ENCODE measurements around the gene CERS6.

The CERS6 gene

DNA sequence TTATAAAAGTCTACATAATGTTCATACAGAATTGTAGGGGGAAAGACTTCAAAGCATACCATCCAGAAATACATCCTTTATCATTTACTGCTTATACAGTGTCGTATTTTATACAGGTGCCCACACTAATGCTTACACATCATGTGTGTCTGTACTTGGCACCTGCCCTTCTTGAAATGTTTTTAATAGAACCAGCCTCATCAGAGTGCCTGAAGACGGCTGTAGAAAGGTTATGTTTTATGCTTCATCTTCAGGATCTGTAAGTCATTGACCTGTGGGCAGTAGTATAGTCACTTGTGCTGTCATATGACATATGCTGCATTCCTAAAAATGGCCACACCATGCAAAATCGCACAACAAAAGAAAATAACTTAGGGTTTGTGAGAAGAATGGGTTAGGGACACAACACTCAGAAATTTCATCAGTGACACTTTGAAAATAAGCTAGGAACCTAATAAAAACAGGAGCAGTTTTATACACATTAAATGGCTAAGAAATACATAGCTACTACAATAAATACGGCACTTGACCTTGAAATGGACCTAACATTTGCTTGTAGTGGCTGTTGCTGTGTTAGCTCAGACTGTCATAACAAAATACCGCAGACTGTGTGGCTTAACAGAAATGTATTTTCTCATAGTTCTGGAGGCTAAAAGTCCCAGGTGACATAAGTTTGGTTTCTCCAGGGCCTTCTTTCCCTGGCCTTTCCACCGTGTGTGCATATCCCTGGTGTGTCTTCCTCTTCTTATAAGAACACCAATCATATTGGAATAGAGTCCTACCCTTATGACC lies 112.6 kb downstream of the CERS6 start:
- no peak for DNase-seq (ENCODE audit: low read depth)

DNA sequence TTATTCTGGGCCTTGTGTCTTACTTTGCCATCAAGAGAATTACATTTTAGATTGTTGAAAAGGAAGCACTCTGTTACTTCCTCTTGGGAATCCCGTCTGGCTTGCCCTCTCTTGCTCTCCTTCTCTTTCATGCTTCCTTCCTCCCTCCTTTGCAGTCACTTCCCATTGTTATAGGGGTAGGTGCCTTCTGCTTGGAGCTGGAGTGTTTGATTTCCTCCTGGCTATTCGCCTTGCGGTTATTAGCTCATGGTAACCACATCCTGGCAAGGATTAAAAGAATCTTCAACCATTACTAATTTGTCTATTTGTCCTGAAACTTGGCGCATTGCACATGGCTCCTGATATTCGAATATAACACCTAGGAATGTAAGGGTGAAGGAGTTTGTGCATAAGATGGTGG lies 115.0 kb downstream of the CERS6 start:
- no peak for DNase-seq (ENCODE audit: low read depth)

DNA sequence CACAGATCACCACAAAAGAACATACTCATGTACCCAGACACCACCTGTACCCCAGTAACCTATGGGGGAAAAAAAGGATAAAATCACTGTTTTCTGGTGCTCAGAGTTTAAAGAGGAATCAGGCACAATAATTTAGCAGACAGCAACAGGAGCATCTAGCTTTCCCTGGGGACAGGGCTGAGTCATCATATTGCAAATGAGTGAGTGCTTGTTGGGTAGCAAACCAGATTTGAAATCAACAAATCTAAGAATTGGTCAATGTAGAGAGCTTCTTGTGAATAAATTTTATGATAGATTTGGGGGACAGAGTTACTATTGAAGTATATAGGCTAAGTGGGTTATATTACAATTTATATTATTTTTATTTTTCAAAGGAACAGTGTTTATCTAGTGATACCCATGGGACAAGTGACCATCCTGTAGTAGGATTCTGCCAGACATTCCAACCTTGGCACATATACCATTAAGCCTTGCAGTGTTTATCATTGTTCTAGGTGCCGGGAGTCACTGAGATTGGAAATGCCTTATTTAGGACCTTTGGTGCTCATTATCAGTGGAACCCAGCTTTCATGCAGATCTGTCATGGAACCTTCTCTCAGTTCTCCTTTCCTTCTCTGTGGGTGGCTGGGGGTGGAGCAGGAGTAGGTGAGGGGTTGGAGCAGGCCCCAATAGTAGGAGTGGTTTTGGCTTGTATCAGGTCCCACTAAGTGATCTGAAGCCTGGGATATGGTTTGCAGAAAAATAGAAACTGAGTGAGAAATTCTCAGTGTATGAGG lies 117.2 kb downstream of the CERS6 start:
- DNase-seq (ENCODE audit: low read depth): no peak

DNA sequence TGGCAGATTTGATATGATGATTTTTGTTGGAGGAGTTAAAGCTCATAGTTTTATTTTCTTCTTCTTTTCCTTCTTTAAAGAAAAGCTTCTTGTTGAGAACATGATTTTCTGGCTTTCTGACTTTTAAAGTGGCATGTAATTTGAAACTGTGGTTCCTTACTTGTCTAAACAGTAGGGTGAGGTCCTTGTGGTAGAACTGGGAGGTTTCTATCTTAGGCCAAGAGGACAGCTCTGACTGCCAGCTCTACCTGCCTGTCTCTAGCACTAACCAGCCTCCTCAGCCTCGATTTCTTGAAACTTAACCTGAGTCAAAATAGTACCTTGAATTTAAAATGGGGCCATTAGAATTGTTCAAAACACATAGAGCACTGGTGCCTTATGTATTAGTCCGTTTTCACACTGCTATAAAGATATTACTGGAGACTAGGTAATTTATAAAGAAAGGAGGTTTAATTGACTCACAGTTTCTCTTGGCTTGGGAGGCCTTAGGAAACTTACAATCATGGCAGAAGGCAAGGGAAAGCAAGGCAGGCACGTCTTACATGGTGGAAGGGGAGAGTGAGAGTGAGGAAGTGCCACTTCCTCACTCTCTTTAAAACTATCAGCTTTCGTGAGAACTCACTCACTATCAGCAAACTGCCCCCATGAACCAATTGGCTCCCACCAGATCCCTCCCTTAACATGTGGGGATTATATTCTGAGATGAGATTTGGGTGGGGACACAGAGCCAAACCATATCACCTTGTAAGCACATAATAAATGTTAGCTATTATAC lies 119.0 kb downstream of the CERS6 start:
- DNase-seq (ENCODE audit: low read depth): no peak

DNA sequence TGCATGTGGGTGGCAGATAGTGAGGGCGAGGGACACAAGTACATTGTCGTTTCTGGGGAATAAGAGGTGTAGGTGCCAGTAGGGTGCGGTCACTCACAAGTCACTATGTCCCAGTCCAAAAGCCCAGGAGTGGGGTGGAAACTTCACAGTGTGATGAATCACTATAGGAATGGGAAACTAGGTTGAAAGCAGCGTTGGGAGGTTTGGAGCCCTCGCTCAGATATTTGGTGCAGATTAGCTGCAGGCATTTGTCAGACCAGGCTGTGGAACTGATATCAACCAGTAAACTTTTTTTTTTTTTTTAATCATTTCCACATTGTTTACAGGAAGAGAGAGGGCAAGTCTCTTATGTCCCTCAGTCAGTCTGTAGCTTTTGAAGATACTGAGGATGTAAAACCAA lies 121.8 kb downstream of the CERS6 start:
- no peak for DNase-seq (ENCODE audit: low read depth)

DNA sequence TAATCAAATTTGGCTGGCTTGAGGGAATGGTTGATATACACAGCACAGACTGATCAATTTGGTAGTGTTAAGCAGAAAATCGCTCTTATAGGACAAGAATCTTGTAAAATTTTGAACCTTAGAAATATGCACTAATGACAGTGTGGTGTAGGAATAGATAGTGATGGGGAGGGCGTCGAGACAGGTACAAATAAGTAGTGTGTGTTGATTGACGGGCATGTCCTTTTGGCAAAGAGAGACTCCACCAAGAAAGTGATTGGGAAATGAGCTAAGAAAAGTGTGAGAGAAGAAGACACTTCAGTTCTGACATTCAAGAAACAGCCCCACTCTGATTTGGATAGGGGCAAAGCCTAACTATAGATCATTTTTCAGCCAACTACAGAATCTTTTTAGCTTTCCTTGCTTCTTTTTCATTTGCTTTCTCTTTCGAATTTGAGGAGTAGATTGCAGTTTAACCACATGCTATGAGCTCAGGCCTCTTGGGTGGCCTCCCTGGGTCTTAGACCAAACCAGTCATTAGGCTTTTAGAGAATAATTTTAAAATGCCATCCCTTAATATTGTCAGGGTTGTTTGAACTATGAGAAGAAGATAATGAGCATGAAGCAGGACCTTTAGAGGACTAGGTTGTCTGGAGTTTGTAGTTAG lies 127.1 kb downstream of the CERS6 start:
- DNase-seq (ENCODE audit: low read depth): no peak

DNA sequence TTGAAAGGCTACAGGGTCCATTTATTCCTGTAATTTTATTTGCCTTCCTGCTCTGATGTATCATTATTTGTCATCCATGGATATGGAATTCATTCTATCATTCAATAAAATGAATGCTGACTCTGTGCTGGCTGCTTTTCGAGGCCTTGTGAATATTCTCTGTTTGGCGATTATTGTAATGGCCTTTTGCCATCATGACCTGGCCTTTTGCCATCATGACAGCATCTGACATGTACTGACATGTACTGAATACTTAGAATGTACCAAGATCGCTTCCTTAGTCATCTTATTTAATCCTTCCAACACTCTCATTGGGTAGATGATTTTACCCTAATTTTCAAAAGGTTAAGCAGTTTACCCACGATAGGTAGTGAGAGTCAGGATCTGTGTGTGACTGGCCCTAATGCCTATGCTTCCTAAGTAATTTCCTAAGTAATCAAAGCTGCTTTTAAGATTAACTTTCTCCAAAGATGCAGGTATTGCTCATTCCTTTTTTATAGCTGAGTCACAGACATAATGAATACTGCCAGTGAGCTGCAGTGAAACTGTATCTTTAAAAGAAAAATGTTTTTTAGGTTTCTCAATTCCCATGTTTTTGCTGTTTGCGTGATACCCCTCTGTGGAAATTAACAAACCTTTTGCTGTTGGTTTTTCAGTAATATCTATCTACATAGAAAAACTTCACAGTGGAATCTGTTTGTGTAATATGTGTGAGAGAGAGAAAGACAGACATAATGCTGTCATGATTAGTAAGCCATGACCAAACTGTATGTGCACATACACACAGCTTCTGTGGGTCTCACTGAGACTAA lies 127.8 kb downstream of the CERS6 start:
- DNase-seq (ENCODE audit: low read depth): no peak

DNA sequence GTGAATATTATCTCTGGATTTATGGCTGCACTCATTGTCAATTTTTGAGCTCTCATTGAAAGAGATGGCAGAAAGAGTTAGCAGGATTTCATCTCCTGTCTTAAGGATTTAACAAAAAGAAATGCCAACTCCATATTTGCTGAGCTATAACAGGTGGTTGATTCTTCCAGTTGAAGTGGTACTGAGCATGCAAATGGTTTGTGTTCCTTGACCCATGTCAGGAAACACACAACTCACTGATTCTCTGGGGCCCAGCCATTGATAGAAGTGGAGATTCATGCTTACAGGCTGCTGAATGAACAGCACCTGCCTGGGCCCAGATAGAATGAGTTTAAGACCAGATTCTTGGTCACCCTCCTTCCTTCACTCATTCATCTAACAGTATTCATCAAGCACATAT lies 128.8 kb downstream of the CERS6 start:
- DNase-seq (ENCODE audit: low read depth): no peak

DNA sequence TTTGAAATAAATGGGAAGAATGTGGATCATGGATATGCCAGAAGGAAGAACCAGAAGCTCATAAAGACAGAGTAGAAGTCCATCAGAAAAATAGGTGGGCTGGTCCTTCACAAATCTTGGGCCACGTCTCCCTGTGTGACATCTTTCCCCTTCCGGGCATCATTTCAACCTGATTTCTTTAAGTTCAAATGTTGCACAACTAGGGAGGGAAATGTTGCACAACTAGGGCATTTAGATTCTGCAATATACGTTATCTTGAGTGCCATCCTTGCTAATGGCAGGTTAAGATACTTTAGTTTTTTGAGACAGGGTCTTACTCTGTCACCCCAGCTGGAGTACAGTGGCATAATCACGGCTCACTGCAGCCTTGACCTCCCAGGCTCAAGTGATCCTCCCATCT lies 129.6 kb downstream of the CERS6 start:
- DNase-seq (ENCODE audit: low read depth): no peak

DNA sequence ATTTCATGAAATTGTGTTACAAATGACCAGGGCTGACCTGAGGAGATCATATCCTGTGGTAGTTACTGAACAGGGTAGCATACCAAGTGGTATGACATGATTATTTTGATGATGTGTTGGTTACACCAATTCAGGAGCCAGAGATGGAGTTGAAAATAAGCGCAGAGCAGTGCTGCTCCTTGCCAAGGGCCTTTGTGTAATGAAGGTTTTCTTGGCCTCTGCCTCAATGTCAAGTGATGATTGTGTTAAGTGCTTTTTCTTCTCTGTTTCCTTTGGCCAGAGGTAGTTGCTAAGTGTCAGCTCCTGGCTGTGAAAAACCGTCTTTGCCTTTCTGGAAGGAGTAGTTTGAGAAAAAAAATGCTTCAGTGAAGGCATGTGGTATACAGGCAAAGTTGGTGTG lies 131.2 kb downstream of the CERS6 start:
- no peak for DNase-seq (ENCODE audit: low read depth)

DNA sequence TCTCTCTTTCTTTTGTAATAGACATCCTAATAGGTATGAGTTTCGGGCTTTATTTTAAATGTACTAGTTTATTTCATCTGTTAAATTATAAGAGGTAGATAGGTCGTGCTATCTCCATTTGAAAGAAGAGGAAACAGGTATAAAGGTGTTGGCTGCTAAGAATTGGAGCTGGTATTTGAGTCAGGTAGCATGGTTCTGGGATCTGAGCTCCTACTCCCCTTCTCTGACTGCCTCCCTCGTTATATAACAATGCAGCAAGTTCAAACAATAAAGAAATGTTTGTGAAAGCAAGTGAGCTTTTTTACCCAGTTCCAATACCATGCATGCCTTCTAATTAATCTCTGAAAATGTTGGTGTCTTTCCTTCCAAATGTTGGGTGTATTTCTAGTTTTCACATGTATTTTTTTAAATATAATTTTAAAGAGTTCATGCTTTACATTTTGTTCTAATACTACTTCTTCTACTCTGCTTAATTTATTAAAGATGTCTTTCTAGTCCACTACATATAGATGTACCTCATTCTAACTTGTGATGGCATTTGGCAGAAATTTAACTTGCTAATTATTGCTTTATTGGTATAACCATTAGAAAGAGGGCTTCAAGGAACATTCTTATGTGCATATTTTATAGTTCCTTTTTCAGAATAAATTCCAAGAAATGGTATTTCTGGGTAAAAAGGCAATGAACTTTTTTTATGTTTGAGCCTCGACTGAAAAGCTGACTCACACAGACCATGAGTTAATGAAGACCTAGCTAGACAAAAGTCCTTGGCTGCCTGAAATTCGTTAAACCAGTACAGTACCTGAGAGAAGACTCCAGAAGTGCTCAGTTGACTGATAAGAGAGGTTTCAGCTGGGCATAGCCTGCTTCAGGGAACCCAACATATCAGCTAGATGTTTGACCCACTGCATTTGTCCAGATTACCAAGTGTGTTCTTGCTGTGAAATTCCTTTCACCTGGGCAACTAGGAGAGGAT lies 133.5 kb downstream of the CERS6 start:
- no peak for DNase-seq (ENCODE audit: low read depth)

DNA sequence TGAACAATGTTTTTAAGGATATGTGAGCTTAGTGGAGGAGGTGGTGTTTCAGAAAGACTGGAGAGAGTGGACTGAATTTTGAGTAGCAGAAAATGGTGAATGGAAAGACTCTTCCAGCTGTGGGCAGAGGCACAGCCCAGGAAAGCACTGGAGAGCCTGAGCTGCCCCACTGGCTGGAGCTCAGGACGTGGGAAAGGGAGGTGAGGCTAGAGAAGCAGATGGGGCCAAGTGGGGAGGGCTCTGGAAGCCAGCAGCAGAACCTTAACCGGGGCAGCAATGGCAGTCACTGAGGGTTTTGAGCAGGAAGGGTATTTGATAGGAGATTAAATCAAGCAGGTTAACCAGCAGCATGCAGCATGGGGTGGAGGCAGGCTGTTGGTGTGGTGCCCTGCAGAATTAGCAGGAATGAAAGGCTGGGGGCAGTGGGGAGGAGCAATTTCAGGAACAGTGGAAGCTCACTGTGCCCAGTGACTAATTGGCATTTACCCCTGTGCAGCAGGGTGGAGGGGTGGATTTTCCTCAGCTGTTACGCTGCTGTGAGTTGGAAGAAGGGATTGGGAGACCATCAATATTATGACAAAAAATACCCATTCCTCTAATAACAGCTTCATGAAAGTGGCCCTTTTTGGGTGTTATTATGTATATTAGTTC lies 136.2 kb downstream of the CERS6 start:
- DNase-seq (ENCODE audit: low read depth): no peak

DNA sequence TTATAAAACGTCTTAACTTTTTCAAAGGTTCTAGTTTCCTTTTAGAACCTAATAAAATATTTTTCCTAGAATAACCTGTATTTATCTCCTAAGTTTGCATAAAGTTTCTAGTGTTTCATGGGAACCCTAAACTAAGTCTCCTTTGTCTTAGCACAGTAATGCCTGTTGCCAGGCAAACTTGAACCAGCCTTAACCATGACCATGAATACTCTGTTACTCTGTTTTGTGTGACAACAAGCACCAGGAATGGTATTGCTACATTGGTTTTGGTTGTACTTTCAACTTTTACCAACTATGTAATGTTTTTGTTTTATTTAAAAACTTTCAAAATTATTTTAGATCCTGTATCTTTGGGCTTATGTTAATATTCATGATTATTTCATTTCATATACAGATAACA lies 137.6 kb downstream of the CERS6 start:
- DNase-seq (ENCODE audit: low read depth): no peak

DNA sequence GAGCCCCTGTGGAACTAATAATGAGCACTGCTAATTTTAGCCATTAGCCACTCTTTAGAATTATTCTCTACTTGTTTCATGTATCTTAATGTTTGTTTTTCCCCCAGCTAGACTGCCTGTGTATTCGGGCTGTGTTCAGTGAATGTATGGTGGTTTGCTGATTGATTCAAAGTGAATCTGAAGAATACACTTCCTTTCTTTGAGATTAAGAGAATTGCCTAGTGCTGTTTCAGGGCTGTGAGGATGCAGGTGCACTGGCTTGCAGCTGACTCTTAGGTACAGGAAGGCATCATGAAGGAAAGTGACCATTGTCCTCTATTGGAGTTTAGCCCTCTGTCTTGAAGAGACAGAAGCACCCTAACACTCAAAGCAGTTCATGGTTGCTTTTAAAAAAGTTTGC lies 138.7 kb downstream of the CERS6 start:
- DNase-seq (ENCODE audit: low read depth): no peak

DNA sequence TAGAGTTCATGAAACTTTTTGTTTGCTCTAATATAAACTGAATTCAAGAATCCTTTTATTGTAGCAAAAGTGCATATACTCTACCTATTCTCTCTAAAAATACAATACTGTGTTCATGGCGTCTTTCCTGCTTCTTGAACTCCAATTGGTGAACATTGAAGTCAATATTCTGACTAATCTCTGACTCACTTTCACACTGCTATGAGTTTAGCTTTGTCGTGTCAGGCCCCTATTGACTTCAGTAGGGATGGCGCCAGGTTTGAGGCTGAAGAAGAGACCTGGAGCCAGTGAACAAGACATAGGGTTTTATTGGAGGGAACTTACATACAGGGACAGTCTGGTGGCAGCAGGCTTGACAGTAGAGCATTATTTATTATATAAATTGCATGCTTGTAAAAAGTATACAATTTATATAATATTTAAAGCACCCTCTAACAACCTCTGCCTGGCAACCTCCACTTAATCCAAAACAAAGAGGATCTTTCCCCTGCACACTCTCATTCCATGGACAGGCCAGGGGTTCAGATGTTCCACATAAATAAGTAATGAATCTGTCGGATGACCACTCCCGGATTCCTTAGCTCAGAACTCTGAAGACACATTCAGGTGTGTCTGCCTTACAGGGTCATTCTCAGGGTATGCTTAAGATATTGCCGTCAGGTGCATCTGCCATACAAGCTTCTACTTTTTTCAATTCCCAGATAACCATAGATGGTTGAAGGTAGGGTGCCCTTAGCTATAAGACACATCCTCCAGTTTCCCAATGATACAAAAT lies 141.0 kb downstream of the CERS6 start:
- no peak for DNase-seq (ENCODE audit: low read depth)

DNA sequence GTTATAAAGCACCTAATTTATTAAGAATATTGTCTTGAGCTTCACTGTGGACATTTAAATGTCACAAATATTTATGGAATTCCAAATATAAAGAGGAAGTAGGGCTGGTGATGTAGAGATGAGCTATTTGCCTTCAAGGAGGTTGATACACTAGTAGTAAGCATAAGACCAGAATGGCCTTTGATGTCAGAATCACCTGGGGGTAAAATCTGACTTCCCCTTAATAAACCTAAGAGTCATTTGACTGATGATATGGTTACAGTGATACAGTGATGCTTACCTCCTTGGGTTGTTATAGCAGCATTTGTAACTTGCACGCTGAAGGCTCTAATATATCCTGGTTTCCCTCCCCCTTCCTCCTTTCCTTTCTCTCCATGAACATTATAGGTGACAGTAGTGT lies 143.7 kb downstream of the CERS6 start:
- DNase-seq (ENCODE audit: low read depth): no peak

DNA sequence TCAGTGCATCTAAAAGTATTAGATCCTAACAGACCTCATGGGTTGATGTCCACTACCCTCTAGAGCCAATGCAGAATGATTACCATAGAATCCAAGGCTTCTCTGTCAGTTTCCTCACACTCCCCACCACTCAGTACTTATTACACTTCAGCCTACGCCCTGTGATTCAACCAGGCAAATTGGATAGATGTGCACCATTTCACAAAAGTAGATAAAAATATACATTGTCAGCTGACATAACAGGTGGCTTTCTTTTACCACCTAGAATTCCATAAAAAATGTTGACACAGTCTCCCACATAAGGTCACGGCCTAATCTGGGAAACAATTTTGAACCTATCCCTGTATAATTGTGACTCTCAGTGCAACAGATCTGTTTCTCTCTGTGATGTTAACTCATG lies 144.9 kb downstream of the CERS6 start:
- no peak for DNase-seq (ENCODE audit: low read depth)

DNA sequence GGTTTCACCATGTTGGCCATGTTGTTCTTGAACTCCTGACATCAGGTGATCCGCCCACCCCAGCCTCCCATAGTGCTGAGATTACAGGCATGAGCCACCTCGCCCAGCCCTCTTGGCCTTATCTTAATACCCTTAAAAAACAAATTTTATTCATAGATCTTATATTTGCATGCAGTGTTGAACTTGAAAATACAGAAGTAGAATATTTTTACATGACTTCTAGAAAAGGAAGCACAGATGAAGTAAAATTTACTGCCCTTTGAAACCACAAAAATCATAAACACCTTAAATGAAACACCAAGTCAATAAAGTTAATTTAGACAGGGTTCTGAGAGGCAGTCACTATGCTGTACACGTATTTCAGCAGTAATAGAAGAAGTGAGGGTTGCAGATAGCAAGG lies 145.7 kb downstream of the CERS6 start:
- DNase-seq (ENCODE audit: low read depth): no peak

DNA sequence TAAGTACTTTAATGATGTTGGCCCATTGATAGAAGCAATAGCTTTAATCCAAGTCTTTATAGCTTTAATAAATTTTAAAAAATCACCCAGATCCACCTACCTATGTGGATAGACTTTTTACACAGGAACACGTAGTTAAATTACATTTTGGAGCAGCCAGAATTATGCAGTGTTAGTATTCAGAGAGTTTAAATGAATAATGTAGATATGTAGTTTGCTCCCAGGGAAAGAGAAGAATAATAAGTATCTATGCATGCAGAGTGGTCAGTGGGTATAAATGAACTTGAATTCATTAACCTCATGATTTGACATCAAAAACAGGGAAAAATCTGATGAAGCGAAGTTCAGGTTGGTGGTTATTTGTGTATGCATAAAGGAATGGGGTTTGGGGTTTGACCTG lies 146.3 kb downstream of the CERS6 start:
- DNase-seq (ENCODE audit: low read depth): no peak
